OCI-LY7 (cell line): ENCODE data around the gene SETBP1.

ENCODE experiments used
- CTCF ChIP-seq: fragments of 200-600 bp; sonication (generic); conservative IDR thresholded peaks from 2 replicates; pipeline ENCODE4 v1.5.1; 2014; ENCODE audit warnings: mild to moderate bottlenecking, antibody characterized with exemption, low read length, moderate library complexity, mixed read lengths
- EZH2phosphoT487 ChIP-seq: fragments of 200-600 bp; sonication (generic); IDR thresholded peaks from 2 replicates; pipeline ENCODE4 v1.6.1; 2018; ENCODE audit warnings: low read depth, borderline replicate concordance, mild to moderate bottlenecking, mixed run types, antibody characterized with exemption, low read length, moderate library complexity, mixed read lengths

DNA sequence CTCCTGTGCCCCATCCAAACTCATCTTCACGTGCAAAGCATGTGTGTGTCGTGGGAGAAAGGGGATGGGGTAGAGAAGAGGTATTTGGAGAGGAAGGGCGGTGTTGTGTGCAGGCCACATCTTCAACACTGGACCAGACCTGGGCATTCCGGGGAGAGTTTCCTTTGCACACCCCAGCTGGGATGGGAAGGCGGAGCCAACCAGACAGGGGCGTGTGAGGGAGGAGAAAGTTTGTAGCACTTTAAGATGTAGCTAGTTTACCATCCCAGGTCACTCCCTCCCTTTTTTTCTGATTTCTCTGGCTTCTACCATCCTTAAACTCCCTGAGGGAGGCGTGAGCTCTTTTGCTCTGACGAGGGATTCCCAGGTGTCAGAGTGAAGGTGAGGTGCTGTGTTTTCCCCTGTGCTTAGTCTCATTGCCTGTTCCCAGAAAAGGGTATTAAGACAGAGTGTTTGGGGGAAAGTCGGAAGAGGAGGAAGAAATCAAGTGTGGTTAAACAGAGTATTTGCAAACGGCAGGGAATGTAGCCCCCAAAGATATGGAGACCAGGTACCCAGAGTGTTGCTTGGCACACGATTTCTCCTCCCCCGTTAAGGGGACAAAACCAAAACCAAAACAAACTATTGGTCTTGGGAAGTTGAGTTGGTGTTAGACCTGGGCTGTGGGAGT lies 1.6 kb downstream of the SETBP1 start:
- TF ChIP-seq CTCF, result no peak
- TF ChIP-seq EZH2phosphoT487, result no peak
